ENCODE data around the gene P3H2.

Gene P3H2

GRCh38 chr3:190125436-190126068 is 4.9 kb upstream of the P3H2 start:
- no peak for DNase-seq (ENCODE audit: low read depth)

GRCh38 chr3:190124067-190124466 is 3.4 kb upstream of the P3H2 start:
- no peak for DNase-seq (ENCODE audit: low read depth)

- no peak for DNase-seq (ENCODE audit: low read depth)
Measured at GRCh38 chr3:190122198-190122771, 1.6 kb upstream of the P3H2 start.

- DNase-seq (ENCODE audit: low read depth): no peak
Measured at GRCh38 chr3:190121383-190121782, 686 bp upstream of the P3H2 start.

- DNase-seq (ENCODE audit: low read depth): no peak
Measured at GRCh38 chr3:190121061-190121377, 322 bp upstream of the P3H2 start.

GRCh38 chr3:190119461-190120268 is 1.0 kb downstream of the P3H2 start:
- no peak for DNase-seq (ENCODE audit: low read depth)

GRCh38 chr3:190118438-190118837 is 2.3 kb downstream of the P3H2 start:
- DNase-seq (ENCODE audit: low read depth): no peak

GRCh38 chr3:190117981-190118380 is 2.7 kb downstream of the P3H2 start:
- no peak for DNase-seq (ENCODE audit: low read depth)

GRCh38 chr3:190116551-190117067 is 4.1 kb downstream of the P3H2 start:
- DNase-seq (ENCODE audit: low read depth): no peak

- DNase-seq (ENCODE audit: low read depth): no peak
Measured at GRCh38 chr3:190110826-190111225, 9.9 kb downstream of the P3H2 start.

- no peak for DNase-seq (ENCODE audit: low read depth)
Measured at GRCh38 chr3:190109441-190109840, 11.3 kb downstream of the P3H2 start.

- no peak for DNase-seq (ENCODE audit: low read depth)
Measured at GRCh38 chr3:190108804-190109203, 11.9 kb downstream of the P3H2 start.

- DNase-seq (ENCODE audit: low read depth): no peak
Measured at GRCh38 chr3:190105876-190106275, 14.8 kb downstream of the P3H2 start.

- no peak for DNase-seq (ENCODE audit: low read depth)
Measured at GRCh38 chr3:190101320-190102011, 19.2 kb downstream of the P3H2 start.

GRCh38 chr3:190099099-190099498 is 21.6 kb downstream of the P3H2 start:
- DNase-seq (ENCODE audit: low read depth): no peak

GRCh38 chr3:190097617-190098016 is 23.1 kb downstream of the P3H2 start:
- DNase-seq (ENCODE audit: low read depth): no peak

GRCh38 chr3:190097025-190097424 is 23.7 kb downstream of the P3H2 start:
- no peak for DNase-seq (ENCODE audit: low read depth)

- no peak for DNase-seq (ENCODE audit: low read depth)
Measured at GRCh38 chr3:190096345-190096744, 24.4 kb downstream of the P3H2 start.

- DNase-seq (ENCODE audit: low read depth): no peak
Measured at GRCh38 chr3:190094160-190094718, 26.5 kb downstream of the P3H2 start.

GRCh38 chr3:190092250-190092649 is 28.4 kb downstream of the P3H2 start:
- DNase-seq (ENCODE audit: low read depth): no peak

GRCh38 chr3:190089711-190090110 is 31.0 kb downstream of the P3H2 start:
- no peak for DNase-seq (ENCODE audit: low read depth)

GRCh38 chr3:190088890-190089289 is 31.8 kb downstream of the P3H2 start:
- DNase-seq (ENCODE audit: low read depth): no peak

Data from activated T-helper 9 cell treated with anti-CD3 and anti-CD28 coated beads, Interleukin-2, amount 50 U/mL, for 16 hours (primary cell).